Amniotic stem cell (primary cell): ENCODE data around the gene JHY.
"Not testable (repeated sequence)": the region's sequence is repeated elsewhere in the genome, so short reads cannot be mapped to it uniquely, and the experiment has no call there.

Experiments
- DNase-seq: peaks from one replicate; lab custom pipeline; 2025; lab: John Stamatoyannopoulos, UW

JHY gene

GRCh38 chr11:122882189-122882856, at the start of gene JHY:
Gene JHY, plus strand, starts transcription at chr11:122882759. Its CDS starts 3,091 bp downstream, at chr11:122885850.
- DNase-seq, result no peak

GRCh38 chr11:122833846-122834464, 48.6 kb upstream of the JHY start:
- no peak for DNase-seq

- no peak for DNase-seq
Observed at GRCh38 chr11:122836916-122837315, 45.6 kb upstream of the JHY start.

GRCh38 chr11:122837528-122838346, 44.8 kb upstream of the JHY start:
- DNase-seq, result no peak

- DNase-seq, result no peak
Observed at GRCh38 chr11:122843281-122844141, 39.0 kb upstream of the JHY start.

GRCh38 chr11:122847466-122847865, 35.1 kb upstream of the JHY start:
- no peak for DNase-seq

GRCh38 chr11:122848186-122848585, 34.4 kb upstream of the JHY start:
- DNase-seq, result no peak

- DNase-seq, result peak; percentile 28
Observed at GRCh38 chr11:122850076-122850631, 32.4 kb upstream of the JHY start.

- DNase-seq, result no peak
Observed at GRCh38 chr11:122851366-122851966, 31.1 kb upstream of the JHY start.

- no peak for DNase-seq
Observed at GRCh38 chr11:122852074-122852795, 30.3 kb upstream of the JHY start.

- DNase-seq, result no peak
Observed at GRCh38 chr11:122852796-122853160, 29.8 kb upstream of the JHY start.

GRCh38 chr11:122853261-122853660, 29.3 kb upstream of the JHY start:
- no peak for DNase-seq

GRCh38 chr11:122853971-122854446, 28.6 kb upstream of the JHY start:
- peak; percentile 54 for DNase-seq

GRCh38 chr11:122861631-122862030, 20.9 kb upstream of the JHY start:
- DNase-seq, result no peak

GRCh38 chr11:122862091-122862490, 20.5 kb upstream of the JHY start:
- DNase-seq, result no peak

GRCh38 chr11:122863154-122863553, 19.4 kb upstream of the JHY start:
- not testable (repeated sequence) for DNase-seq

- peak; percentile 6 for DNase-seq
Observed at GRCh38 chr11:122863704-122864326, 18.7 kb upstream of the JHY start.

- no peak for DNase-seq
Observed at GRCh38 chr11:122864386-122865115, 18.0 kb upstream of the JHY start.

- no peak for DNase-seq
Observed at GRCh38 chr11:122869622-122870021, 12.9 kb upstream of the JHY start.
